Activated CD8-positive, alpha-beta memory T cell treated with anti-CD3 and anti-CD28 coated beads, Interleukin-2, amount 10 ng/mL, durations not matched to agents 7 days and 5 days (primary cell): Measurements from ENCODE around the gene RNASET2. TPM values are rescaled to one million over a fixed set of nuclear protein-coding genes. Genes with fewer than 3 reads are reported as not detected.

Experiments used
- ATAC-seq: fragments of 150-1000 bp; cut with Tn5 transposase; one replicate; pipeline ENCODE4 v1.10.0; 2021; ENCODE audit warnings: moderate library complexity
- CTCF ChIA-PET: fragments of 350-600 bp; sonication (Branson Sonifier 250); formaldehyde crosslinking; loops from one replicate; lab custom pipeline; 2021; ENCODE audit warnings: antibody characterized with exemption; lab: Charles Lee
- DNase-seq: peaks from one replicate; pipeline ENCODE4 v3.0.0-alpha.2; 2020
- H3K27ac Mint-ChIP-seq: one replicate; pipeline ENCODE4 v1.8.0; 2021; ENCODE audit warnings: mild to moderate bottlenecking, mixed read lengths
- H3K27me3 Mint-ChIP-seq: one replicate; pipeline ENCODE4 v1.8.0; 2021; ENCODE audit warnings: mixed read lengths
- H3K36me3 Mint-ChIP-seq: one replicate; pipeline ENCODE4 v1.8.0; 2021; ENCODE audit warnings: mild to moderate bottlenecking, mixed read lengths
- H3K4me1 Mint-ChIP-seq: one replicate; pipeline ENCODE4 v1.8.0; 2021; ENCODE audit warnings: mixed read lengths
- H3K4me3 Mint-ChIP-seq: one replicate; pipeline ENCODE4 v1.8.0; 2021; ENCODE audit warnings: mild to moderate bottlenecking, moderate library complexity, mixed read lengths
- H3K9me3 Mint-ChIP-seq: one replicate; pipeline ENCODE4 v1.8.0; 2022; ENCODE audit warnings: low read depth, mixed read lengths
- total RNA-seq, 2 experiments: library from RNA; stranded (reverse); gene quantifications; one replicate each; pipeline ENCODE4 v1.2.3, GENCODE V29; 2021

The RNASET2 gene, protein sequence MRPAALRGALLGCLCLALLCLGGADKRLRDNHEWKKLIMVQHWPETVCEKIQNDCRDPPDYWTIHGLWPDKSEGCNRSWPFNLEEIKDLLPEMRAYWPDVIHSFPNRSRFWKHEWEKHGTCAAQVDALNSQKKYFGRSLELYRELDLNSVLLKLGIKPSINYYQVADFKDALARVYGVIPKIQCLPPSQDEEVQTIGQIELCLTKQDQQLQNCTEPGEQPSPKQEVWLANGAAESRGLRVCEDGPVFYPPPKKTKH
- 10 to 100 TPM; 28.8 to 46.6 TPM for total RNA-seq

DNA sequence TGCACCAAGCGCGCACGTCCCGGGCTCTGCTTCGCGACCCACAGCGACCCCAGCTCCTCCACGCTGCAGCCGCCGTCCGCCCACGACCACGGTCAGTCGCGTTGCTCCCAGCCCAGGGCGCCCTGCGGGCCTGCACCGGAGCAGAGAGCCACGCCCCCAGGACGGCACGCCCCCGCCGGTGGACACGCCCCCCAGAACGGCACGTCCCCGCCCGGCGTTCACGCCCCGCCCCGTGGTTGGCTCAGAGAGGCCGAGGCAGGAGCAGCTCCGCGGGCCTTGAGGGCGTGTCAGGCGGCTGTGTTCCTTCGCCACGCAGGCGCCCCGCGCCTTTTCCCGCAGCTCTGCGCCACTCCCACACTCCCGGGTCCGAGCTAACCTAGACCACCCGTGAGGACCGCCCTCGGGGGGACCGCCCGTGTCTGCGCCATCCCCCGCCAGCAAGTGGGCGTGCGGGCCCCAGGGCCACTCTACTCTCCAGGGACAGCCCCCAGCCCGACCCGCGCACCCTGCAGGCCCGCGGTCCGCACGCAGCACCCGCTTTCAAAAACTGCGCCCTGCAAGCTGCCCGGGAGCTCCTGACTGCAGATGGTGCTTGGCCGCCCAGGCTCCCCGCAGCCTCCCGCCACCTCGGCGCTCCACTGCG, at the start of gene RNASET2:
RNASET2 (minus strand) TSS at position 107 of the 643 bp plus-strand sequence. CDS start 368 bp downstream, outside the sequence.
- H3K4me1 Mint-ChIP-seq: peaks cover 55% of the 10 kb centered on the region
- H3K36me3 Mint-ChIP-seq: peaks cover 4% of the 10 kb centered on the region
- H3K4me3 Mint-ChIP-seq: peak within 1 kb of the TSS; percentile 80
- CTCF ChIA-PET: interaction anchor here (0.8 to 3.5 kb wide), 9 partner anchors 15 to 394 kb away, joined by 3 to 12 read pairs (median 4); partner anchors contain the start of gene CEP43
- ATAC-seq (peak; percentile 87), DNase-seq (peak; percentile 98)
- H3K27me3 Mint-ChIP-seq: no peaks in the 10 kb centered on the region
- peak within 1 kb of the TSS; percentile 91 for H3K27ac Mint-ChIP-seq
- no peaks in the 10 kb centered on the region for H3K9me3 Mint-ChIP-seq

DNA sequence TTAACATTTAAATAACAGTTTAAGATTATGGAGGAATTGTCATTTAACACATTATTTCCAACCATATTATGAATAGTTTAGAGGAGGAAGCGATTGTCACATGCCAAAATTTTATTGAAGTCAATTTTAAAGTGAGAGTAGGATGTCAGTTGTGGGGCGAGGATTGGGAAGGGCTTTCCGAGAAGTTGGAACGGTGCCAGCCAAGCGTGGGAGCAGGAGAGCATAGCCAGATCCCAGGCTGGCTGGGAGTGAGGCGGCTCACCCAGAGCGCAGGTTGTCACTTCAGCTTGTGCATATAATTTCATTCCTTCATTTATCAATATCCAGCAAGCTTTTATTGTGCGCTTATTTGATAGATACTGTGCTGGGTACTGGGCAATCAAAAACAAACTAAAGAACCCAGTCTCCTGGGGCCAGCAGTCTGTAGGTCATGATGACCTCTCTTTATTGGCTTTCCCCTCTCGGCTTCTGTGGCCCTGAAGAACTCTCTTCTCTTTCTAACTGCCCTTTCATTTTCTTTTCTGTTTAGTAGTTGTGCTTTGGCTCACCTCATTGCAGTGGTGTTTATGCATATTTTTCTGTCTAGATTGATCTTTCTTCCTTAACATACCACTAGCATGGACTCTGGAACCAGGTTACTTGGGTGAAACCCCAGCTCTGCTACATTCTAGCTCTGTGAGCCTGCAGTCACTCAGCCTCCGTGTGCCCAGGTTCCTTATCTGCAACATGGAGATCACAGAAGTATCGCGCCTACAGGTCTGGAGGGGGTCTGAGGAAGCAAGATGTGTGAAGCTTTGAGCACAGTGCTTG, 49.2 kb upstream of the RNASET2 start:
- H3K4me1 Mint-ChIP-seq: peaks cover 20% of the 10 kb centered on the region
- H3K4me3 Mint-ChIP-seq: no peak overlapping the region
- DNase-seq: no peak
- no peak overlapping the region for H3K27ac Mint-ChIP-seq
- ATAC-seq: no peak
- no peaks in the 10 kb centered on the region for H3K27me3 Mint-ChIP-seq
- CTCF ChIA-PET: interaction anchor here (1.1 kb wide), 1 partner anchor 17 kb away, joined by 3 read pairs; no protein-coding TSS in a partner anchor
- H3K36me3 Mint-ChIP-seq: peaks cover 48% of the 10 kb centered on the region
- no peaks in the 10 kb centered on the region for H3K9me3 Mint-ChIP-seq

DNA sequence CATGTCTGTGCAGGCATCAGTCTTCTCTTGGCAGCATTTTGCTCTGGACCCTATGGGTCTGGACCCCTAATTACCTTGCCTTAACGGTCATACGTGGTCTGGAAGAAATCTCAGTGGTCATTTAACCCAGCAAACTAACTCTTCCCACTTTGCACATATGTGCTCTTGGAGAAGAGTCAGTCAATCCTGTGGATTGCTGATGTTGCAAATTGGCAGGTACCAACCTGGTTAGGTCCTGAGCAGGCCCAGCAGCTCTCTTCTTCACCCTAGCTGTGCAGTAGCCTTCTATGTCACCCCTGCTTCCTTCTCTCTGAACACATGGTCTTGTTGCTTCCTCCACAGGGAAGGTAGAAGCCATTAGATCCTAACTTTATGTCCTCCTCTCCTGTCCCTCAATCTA, 44.4 kb upstream of the RNASET2 start:
- ATAC-seq: no peak
- Mint-ChIP-seq H3K36me3 (peaks cover 36% of the 10 kb centered on the region), H3K4me3 (peak overlapping the region; percentile 88), H3K9me3 (no peaks in the 10 kb centered on the region), H3K4me1 (peaks cover 26% of the 10 kb centered on the region), H3K27ac (peak overlapping the region; percentile 38), H3K27me3 (no peaks in the 10 kb centered on the region)
- CTCF ChIA-PET: interaction anchor here (1.0 to 1.8 kb wide), 3 partner anchors 11 to 121 kb away, joined by 3 to 9 read pairs (median 3); no protein-coding TSS in a partner anchor
- no peak for DNase-seq

DNA sequence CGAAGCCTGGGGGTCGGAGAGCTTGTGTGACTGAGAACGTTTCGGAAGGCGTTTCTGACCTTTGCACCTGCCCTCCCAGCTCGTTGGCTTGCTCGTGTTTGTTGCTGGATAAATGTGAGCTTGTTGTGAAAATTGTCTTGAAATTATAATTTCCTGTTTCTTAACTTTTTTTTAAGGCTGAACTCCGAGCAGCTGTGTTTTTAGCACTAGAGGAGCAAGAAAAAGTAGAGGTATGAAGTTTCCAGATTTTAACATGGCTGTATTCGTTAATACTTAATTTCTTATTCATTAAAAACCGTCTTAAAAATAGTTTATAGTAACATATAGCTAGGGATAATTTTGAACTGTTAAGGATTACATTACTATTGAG, 43.5 kb upstream of the RNASET2 start:
- CTCF ChIA-PET: interaction anchor here (0.7 to 3.2 kb wide), 9 partner anchors 10 to 225 kb away, joined by 3 to 20 read pairs (median 4); partner anchors contain the start of gene RNASET2
- peak overlapping the region; percentile 82 for H3K27ac Mint-ChIP-seq
- H3K4me3 Mint-ChIP-seq: peak overlapping the region; percentile 88
- H3K4me1 Mint-ChIP-seq: peaks cover 26% of the 10 kb centered on the region
- peaks cover 37% of the 10 kb centered on the region for H3K36me3 Mint-ChIP-seq
- H3K27me3 Mint-ChIP-seq: no peaks in the 10 kb centered on the region
- DNase-seq: no peak
- ATAC-seq: no peak
- no peaks in the 10 kb centered on the region for H3K9me3 Mint-ChIP-seq

DNA sequence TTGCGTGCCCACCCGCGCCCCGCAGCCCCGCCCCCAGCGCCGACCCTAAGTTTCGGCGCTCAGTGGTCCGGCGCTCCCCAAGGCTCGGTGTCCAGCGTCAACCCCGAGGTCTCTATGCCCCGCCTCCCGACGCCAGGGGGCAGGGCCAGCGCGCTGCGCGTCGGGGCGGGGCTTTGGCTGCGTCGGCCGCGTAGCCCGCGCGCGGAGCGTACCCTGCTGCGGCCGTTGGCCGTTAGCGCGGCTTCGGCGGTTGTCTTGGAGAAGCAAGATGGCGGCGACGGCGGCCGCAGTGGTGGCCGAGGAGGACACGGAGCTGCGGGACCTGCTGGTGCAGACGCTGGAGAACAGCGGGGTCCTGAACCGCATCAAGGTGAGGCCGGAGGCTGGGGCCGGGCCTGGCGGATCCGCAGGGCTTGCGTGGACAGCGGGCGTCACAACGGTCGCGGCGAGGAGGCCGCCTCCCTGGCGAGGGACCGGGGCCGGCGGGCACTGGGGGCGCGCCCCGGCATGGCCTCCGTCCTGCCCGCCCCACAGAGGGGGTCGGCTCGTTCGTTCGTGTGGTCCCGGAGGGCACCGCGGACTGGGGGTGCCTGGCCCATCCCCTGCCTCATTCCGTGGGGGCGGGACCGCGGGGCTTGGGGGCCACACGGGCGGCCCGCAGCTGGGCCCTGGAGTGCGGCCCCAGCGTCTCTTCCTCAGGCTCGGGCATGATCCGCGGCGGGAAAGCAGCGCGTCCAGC, 43.0 kb upstream of the RNASET2 start, which contains the start of gene CEP43:
CEP43 (plus strand) TSS at position 253 of the 739 bp plus-strand sequence; CDS start at position 269, 16 bp downstream.
- ATAC-seq: peak; percentile 94
- peak within 1 kb of the TSS; percentile 87 for H3K27ac Mint-ChIP-seq
- H3K4me1 Mint-ChIP-seq: peaks cover 26% of the 10 kb centered on the region

DNA sequence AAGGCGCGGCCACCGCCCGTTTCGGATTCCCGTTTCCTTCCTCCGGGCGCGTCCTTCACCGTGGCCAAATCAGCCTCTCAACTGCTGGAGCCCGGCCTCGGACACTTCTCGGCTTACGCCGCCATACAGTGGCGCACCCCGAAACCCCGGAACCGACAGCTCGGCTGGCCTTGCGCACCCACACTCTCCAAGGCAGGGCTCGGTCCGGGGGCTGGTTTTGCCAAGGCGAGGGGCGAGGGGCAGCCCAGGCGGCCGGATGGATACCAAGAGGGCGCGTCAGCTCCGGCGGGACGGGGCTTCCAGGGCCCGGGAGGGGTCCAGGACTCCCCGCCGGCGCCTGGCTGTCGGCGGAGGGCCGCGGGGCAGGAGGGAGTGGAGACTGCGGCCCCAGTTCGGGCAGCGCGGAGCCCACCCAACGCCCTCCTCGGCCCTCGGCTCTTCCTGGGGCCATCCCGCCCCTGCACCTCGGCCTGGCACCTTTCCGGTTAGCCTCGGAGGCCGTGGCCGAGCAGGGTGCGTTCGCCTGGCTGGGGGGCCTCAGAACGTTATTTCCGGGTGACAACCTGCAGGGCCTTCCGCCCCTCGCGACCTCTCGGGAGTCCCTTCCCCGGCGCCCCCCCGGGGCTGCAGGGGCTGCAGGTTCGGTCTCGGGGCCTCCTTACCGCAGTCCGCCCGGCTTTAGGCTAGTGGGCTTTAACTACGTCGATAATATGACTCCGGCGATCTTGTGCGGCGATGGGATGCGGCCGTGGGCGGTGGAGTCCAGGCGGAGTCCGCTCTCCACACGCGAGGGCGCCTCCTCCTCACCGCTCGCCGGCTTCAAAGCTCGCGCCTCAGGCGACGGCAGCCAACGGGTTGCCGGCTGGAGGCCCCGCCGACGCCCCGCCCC, 42.1 kb upstream of the RNASET2 start:
- Mint-ChIP-seq H3K4me1 (peaks cover 30% of the 10 kb centered on the region), H3K9me3 (no peaks in the 10 kb centered on the region), H3K4me3 (peak overlapping the region; percentile 88), H3K36me3 (peaks cover 39% of the 10 kb centered on the region), H3K27me3 (no peaks in the 10 kb centered on the region), H3K27ac (peak overlapping the region; percentile 87)
- ATAC-seq: peak; percentile 25
- peak; percentile 55 for DNase-seq
- CTCF ChIA-PET: interaction anchor here (0.7 to 3.2 kb wide), 12 partner anchors 8 to 224 kb away, joined by 3 to 20 read pairs (median 4); partner anchors contain the start of gene RNASET2

More for the DNA sequence above, 43.0 kb upstream of the RNASET2 start, which contains the start of gene CEP43:
- peak within 1 kb of the TSS; percentile 88 for H3K4me3 Mint-ChIP-seq
- H3K27me3 Mint-ChIP-seq: no peaks in the 10 kb centered on the region
- no peaks in the 10 kb centered on the region for H3K9me3 Mint-ChIP-seq
- CTCF ChIA-PET: interaction anchor here (0.7 to 3.2 kb wide), 13 partner anchors 9 to 225 kb away, joined by 3 to 20 read pairs (median 4); partner anchors contain the start of gene RNASET2
- peaks cover 39% of the 10 kb centered on the region for H3K36me3 Mint-ChIP-seq
- peak; percentile 94 for DNase-seq

DNA sequence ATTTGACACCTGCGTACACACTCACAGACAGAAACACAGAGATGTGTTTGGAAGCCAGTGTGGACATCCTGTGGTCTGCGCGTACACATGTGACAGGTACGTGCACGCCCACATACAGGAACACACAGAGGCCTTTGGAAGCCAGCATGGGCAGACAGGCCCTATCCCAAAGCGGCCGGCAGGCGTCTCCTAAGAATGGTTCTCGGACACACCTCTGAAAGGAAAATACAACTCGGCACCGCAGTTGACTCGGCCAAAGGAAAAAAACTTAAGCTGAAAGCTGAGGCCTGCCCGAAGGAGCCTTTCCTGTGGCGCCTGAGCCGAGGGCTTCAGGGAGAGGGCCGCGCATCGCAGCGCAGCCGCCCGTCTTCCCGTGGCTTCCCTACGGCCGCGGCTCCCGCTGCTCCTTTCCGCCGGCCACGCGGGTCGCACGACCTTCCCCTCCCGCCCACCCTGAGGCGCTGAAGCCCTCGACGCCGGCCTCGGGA, 41.5 kb upstream of the RNASET2 start:
- DNase-seq: peak; percentile 74
- Mint-ChIP-seq H3K9me3 (no peaks in the 10 kb centered on the region), H3K4me3 (peak overlapping the region; percentile 88), H3K4me1 (peaks cover 32% of the 10 kb centered on the region), H3K36me3 (peaks cover 40% of the 10 kb centered on the region), H3K27me3 (no peaks in the 10 kb centered on the region), H3K27ac (peak overlapping the region; percentile 80)
- ATAC-seq: peak; percentile 10
- CTCF ChIA-PET: interaction anchor here (1.1 to 3.2 kb wide), 4 partner anchors 38 to 154 kb away, joined by 3 to 20 read pairs (median 3); no protein-coding TSS in a partner anchor

DNA sequence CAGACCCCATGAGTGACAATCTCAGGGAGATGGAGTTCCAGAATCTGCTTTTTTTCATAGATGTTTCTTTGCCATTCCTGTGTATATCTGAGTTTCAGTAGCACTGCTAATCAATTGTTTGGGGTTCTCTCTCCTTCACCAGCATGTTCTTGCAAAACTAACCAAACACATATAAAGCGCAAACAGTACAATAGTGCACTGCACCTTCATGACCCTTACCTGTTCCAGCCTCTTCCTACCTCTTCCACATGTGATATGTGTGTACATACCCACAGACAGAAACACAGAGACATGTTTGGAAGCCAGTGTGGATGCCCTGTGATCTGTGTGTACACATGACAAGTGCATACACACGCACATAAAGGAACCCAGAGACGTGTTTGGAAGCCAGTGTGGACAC, 41.0 kb upstream of the RNASET2 start:
- H3K9me3 Mint-ChIP-seq: no peaks in the 10 kb centered on the region
- ATAC-seq (no peak), DNase-seq (no peak)
- peak overlapping the region; percentile 80 for H3K27ac Mint-ChIP-seq
- CTCF ChIA-PET: interaction anchor here (1.2 to 3.2 kb wide), 2 partner anchors 38 to 144 kb away, joined by 3 to 20 read pairs; no protein-coding TSS in a partner anchor
- peak overlapping the region; percentile 88 for H3K4me3 Mint-ChIP-seq
- H3K36me3 Mint-ChIP-seq: peaks cover 45% of the 10 kb centered on the region
- peaks cover 32% of the 10 kb centered on the region for H3K4me1 Mint-ChIP-seq
- H3K27me3 Mint-ChIP-seq: no peaks in the 10 kb centered on the region

DNA sequence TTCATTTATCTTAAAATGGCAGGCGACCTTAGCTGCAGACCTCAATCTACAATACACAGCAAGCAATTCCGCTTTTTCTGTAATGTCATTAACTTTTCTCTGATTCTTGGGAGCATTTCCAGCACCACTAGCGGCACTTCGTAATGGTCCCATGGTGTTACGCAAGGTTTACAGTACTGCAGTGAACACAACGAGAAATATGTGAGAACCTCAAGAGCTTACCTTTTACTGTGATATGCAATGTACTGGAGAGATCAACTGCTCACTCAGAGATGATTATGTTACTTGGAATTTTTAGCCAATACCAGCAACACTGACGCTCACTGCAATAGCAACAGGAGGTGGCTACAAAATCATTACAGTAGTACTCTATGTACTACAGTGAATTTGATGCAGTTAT, 40.1 kb upstream of the RNASET2 start:
- no peak for DNase-seq
- ATAC-seq: no peak
- H3K27ac Mint-ChIP-seq: no peak overlapping the region
- no peak overlapping the region for H3K4me3 Mint-ChIP-seq
- peaks cover 44% of the 10 kb centered on the region for H3K36me3 Mint-ChIP-seq
- CTCF ChIA-PET: interaction anchor here (1.2 kb wide), 1 partner anchor 145 kb away, joined by 5 read pairs; no protein-coding TSS in a partner anchor
- peaks cover 29% of the 10 kb centered on the region for H3K4me1 Mint-ChIP-seq
- H3K9me3 Mint-ChIP-seq: no peaks in the 10 kb centered on the region
- no peaks in the 10 kb centered on the region for H3K27me3 Mint-ChIP-seq

DNA sequence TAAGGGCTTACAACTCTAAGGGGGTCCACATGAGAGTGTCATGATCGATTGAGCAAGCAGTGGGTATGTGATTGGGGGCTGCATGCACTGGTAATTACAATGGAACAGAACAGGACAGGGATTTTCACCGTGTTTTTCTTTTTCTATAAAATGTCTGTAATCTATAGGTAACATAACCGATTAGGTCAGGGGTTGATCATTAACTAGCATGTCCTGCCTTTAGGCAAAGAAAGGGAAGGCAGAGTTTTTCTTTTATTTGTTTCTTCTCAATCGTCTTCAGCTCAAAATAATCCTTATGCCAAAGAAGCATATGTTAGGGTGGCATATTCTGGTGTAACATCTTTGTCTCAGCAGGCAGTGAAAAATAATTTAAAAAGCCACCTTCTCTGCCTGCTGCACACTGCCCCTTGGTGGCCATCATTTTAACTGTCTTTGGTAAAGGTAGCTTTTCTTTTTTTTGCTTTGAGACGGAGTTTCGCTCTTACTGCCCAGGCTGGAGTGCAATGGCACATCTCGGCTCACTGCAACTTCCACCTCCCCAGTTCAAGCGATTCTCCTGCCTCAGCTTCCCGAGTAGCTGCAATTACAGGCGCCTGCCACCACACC, 33.2 kb upstream of the RNASET2 start:
- H3K4me1 Mint-ChIP-seq: peaks cover 14% of the 10 kb centered on the region
- H3K27me3 Mint-ChIP-seq: no peaks in the 10 kb centered on the region
- H3K36me3 Mint-ChIP-seq: peaks cover 35% of the 10 kb centered on the region
- DNase-seq (no peak), ATAC-seq (no peak)
- H3K27ac Mint-ChIP-seq: peak overlapping the region; percentile 26
- H3K4me3 Mint-ChIP-seq: no peak overlapping the region
- no peaks in the 10 kb centered on the region for H3K9me3 Mint-ChIP-seq
- CTCF ChIA-PET: interaction anchor here (0.8 to 2.8 kb wide), 17 partner anchors 9 to 215 kb away, joined by 3 to 17 read pairs (median 4); partner anchors contain the start of genes CEP43 and RNASET2
